ENCODE data around the gene ASB10. TPM values are rescaled to one million over a fixed set of nuclear protein-coding genes. Genes with fewer than 3 reads are reported as not detected.

The ASB10 gene
- total and polyA plus RNA-seq, 4 donors: not detected

GRCh38 chr7:151131224-151131591 lies 55.8 kb downstream of the ASB10 start:
- 95% methylated on average over 13 of the region's 13 CpGs for WGBS

DNA sequence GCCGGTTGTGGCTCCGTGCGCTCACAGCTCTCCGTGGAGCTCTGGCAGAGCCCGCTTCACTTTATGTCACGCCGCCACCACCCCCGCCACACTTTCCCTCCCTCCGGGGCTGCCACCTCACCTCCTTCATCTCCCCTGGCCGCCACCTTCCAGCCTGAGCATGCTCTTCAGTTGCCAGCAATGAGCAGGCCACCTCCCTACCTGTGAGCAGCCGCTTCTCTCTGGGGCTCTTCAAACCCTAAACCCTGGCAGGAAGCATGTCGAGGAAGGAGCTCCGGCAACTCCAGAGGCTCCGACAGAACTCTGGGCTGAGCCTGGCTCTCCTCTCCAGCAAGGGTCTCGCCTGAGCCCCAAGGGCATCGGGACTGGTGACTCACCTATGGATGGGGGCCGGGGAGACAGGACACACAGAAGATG lies 56.3 kb downstream of the ASB10 start:
- H3K9ac ChIP-seq (ENCODE audit: low read depth in 1 of 2, low read length in 2 of 2): no peak overlapping the region
- peaks cover 18 to 64% (median 35%) of the 10 kb centered on the region in 4 donors for H3K36me3 ChIP-seq (ENCODE audit: control insufficient read depth in 4 of 4, insufficient read depth in 3 of 4, low read depth in 1 of 4, low read length in 3 of 4)
- no peaks in the 10 kb centered on the region for H3K27me3 ChIP-seq (ENCODE audit: control insufficient read depth in 4 of 4, insufficient read depth in 4 of 4, low read length in 3 of 4)
- no peak for DNase-seq (ENCODE audit: low spot score)
- TF ChIP-seq, protein P1, sequence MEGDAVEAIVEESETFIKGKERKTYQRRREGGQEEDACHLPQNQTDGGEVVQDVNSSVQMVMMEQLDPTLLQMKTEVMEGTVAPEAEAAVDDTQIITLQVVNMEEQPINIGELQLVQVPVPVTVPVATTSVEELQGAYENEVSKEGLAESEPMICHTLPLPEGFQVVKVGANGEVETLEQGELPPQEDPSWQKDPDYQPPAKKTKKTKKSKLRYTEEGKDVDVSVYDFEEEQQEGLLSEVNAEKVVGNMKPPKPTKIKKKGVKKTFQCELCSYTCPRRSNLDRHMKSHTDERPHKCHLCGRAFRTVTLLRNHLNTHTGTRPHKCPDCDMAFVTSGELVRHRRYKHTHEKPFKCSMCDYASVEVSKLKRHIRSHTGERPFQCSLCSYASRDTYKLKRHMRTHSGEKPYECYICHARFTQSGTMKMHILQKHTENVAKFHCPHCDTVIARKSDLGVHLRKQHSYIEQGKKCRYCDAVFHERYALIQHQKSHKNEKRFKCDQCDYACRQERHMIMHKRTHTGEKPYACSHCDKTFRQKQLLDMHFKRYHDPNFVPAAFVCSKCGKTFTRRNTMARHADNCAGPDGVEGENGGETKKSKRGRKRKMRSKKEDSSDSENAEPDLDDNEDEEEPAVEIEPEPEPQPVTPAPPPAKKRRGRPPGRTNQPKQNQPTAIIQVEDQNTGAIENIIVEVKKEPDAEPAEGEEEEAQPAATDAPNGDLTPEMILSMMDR (IDR thresholded peaks at IDR 0.05; ENCODE audit: low read depth, low read length, missing input control): no peak
- no peak for TF ChIP-seq YY1 (IDR thresholded peaks at IDR 0.05)
- TF ChIP-seq, protein P2, sequence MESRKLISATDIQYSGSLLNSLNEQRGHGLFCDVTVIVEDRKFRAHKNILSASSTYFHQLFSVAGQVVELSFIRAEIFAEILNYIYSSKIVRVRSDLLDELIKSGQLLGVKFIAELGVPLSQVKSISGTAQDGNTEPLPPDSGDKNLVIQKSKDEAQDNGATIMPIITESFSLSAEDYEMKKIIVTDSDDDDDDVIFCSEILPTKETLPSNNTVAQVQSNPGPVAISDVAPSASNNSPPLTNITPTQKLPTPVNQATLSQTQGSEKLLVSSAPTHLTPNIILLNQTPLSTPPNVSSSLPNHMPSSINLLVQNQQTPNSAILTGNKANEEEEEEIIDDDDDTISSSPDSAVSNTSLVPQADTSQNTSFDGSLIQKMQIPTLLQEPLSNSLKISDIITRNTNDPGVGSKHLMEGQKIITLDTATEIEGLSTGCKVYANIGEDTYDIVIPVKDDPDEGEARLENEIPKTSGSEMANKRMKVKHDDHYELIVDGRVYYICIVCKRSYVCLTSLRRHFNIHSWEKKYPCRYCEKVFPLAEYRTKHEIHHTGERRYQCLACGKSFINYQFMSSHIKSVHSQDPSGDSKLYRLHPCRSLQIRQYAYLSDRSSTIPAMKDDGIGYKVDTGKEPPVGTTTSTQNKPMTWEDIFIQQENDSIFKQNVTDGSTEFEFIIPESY (IDR thresholded peaks at IDR 0.05): no peak
- TF ChIP-seq FOXA2 (IDR thresholded peaks at IDR 0.05): no peak
- TF ChIP-seq, protein P3, sequence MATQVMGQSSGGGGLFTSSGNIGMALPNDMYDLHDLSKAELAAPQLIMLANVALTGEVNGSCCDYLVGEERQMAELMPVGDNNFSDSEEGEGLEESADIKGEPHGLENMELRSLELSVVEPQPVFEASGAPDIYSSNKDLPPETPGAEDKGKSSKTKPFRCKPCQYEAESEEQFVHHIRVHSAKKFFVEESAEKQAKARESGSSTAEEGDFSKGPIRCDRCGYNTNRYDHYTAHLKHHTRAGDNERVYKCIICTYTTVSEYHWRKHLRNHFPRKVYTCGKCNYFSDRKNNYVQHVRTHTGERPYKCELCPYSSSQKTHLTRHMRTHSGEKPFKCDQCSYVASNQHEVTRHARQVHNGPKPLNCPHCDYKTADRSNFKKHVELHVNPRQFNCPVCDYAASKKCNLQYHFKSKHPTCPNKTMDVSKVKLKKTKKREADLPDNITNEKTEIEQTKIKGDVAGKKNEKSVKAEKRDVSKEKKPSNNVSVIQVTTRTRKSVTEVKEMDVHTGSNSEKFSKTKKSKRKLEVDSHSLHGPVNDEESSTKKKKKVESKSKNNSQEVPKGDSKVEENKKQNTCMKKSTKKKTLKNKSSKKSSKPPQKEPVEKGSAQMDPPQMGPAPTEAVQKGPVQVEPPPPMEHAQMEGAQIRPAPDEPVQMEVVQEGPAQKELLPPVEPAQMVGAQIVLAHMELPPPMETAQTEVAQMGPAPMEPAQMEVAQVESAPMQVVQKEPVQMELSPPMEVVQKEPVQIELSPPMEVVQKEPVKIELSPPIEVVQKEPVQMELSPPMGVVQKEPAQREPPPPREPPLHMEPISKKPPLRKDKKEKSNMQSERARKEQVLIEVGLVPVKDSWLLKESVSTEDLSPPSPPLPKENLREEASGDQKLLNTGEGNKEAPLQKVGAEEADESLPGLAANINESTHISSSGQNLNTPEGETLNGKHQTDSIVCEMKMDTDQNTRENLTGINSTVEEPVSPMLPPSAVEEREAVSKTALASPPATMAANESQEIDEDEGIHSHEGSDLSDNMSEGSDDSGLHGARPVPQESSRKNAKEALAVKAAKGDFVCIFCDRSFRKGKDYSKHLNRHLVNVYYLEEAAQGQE (IDR thresholded peaks at IDR 0.05): no peak
- H3K27ac ChIP-seq (ENCODE audit: low read depth in 1 of 2, low read length in 2 of 2): no peak overlapping the region
- WGBS: 98% methylated on average over 17 of the region's 17 CpGs
- no peaks in the 10 kb centered on the region for H3K4me1 ChIP-seq (ENCODE audit: control insufficient read depth in 4 of 4, insufficient read depth in 4 of 4, low read length in 3 of 4)
- no peak overlapping the region for H3K4me3 ChIP-seq (ENCODE audit: low read depth in 1 of 3, low read length in 3 of 3)
- H3K9me3 ChIP-seq (ENCODE audit: control insufficient read depth in 4 of 4, low read length in 3 of 4): no peaks in the 10 kb centered on the region

More at GRCh38 chr7:151131224-151131591, 55.8 kb downstream of the ASB10 start:
- no peak overlapping the region for H3K4me3 ChIP-seq (ENCODE audit: low read depth in 1 of 3, low read length in 3 of 3)
- H3K36me3 ChIP-seq (ENCODE audit: control insufficient read depth in 4 of 4, insufficient read depth in 3 of 4, low read depth in 1 of 4, low read length in 3 of 4): peaks cover 19 to 67% (median 36%) of the 10 kb centered on the region in 4 donors
- H3K27me3 ChIP-seq (ENCODE audit: control insufficient read depth in 4 of 4, insufficient read depth in 4 of 4, low read length in 3 of 4): no peaks in the 10 kb centered on the region
- H3K9ac ChIP-seq (ENCODE audit: low read depth in 1 of 2, low read length in 2 of 2): no peak overlapping the region
- no peak for TF ChIP-seq NR2F2 (IDR thresholded peaks at IDR 0.05)
- TF ChIP-seq SP1 (IDR thresholded peaks at IDR 0.05): no peak
- TF ChIP-seq, protein P3 (IDR thresholded peaks at IDR 0.05): no peak
- TF ChIP-seq RXRA (IDR thresholded peaks at IDR 0.05): no peak
- TF ChIP-seq TAF1 (conservative IDR thresholded peaks at IDR 0.05): no peak
- no peak overlapping the region for H3K27ac ChIP-seq (ENCODE audit: low read depth in 1 of 2, low read length in 2 of 2)
- no peaks in the 10 kb centered on the region for H3K9me3 ChIP-seq (ENCODE audit: control insufficient read depth in 4 of 4, low read length in 3 of 4)
- no peak for DNase-seq (ENCODE audit: low spot score)
- no peaks in the 10 kb centered on the region for H3K4me1 ChIP-seq (ENCODE audit: control insufficient read depth in 4 of 4, insufficient read depth in 4 of 4, low read length in 3 of 4)

Measured in liver (tissue), 9 donors.